K562 (cell line): ENCODE results near the gene RNF166. TPM values are rescaled to one million over a fixed set of nuclear protein-coding genes. Genes with fewer than 3 reads are reported as not detected.

Experiments
- CCAR2 ChIP-seq: fragments of 200-400 bp; formaldehyde crosslinking; IDR thresholded peaks from 2 replicates; pipeline ENCODE4 v1.6.1; 2017; ENCODE audit warnings: mild to moderate bottlenecking, low read depth, low read length
- ELF2 ChIP-seq: fragments of 250-450 bp; sonication (Bioruptor Pico); IDR thresholded peaks from 2 replicates; pipeline ENCODE4 v1.5.0; 2021; ENCODE audit warnings: mild to moderate bottlenecking
- FIP1L1 ChIP-seq: fragments of 200-400 bp; formaldehyde crosslinking; IDR thresholded peaks from 2 replicates; pipeline ENCODE4 v1.6.1; 2018; ENCODE audit warnings: mild to moderate bottlenecking, low read depth, low read length; ENCODE audit not compliant: poor library complexity, severe bottlenecking
- GABPB1 ChIP-seq: sonication (generic); formaldehyde crosslinking; IDR thresholded peaks from 2 replicates; pipeline ENCODE4 v1.8.0; 2022; ENCODE audit warnings: mild to moderate bottlenecking, missing genetic modification reagents
- GATA2 ChIP-seq: sonication (generic); formaldehyde crosslinking; IDR thresholded peaks from 2 replicates; pipeline ENCODE4 v1.4.0; 2020; ENCODE audit warnings: mild to moderate bottlenecking, missing genetic modification reagents
- HDAC8 ChIP-seq: fragments of 450-650 bp; IDR thresholded peaks from 2 replicates; pipeline ENCODE4 v1.6.1; 2016; ENCODE audit warnings: mild to moderate bottlenecking, missing genetic modification characterization, moderate library complexity, missing compliant biosample characterization
- NRF1 ChIP-seq, 2 experiments: fragments of 450-650 bp; IDR thresholded peaks in 1 of 2; conservative IDR thresholded peaks in 1 of 2; 2 replicates each; pipeline ENCODE4 v1.6.1; 2014; ENCODE audit warnings: mild to moderate bottlenecking in 2 of 2
- POU5F1 ChIP-seq: fragments of 150-350 bp; IDR thresholded peaks from 2 replicates; pipeline ENCODE4 v1.6.1; 2014; ENCODE audit warnings: borderline replicate concordance, low read length, low read depth, mild to moderate bottlenecking; ENCODE audit not compliant: partially characterized antibody
- ZBTB7A ChIP-seq: IDR thresholded peaks from 2 replicates; pipeline ENCODE4 v1.6.1; 2011; ENCODE audit warnings: low read depth, mild to moderate bottlenecking, low read length, moderate library complexity, borderline replicate concordance; ENCODE audit not compliant: control insufficient read depth
- ZNF140 ChIP-seq: fragments of 250-450 bp; sonication (Bioruptor Pico); IDR thresholded peaks from 2 replicates; pipeline ENCODE4 v1.8.0; 2021; ENCODE audit warnings: moderate library complexity, mild to moderate bottlenecking, inconsistent platforms
- ZNF431 ChIP-seq: sonication (generic); formaldehyde crosslinking; IDR thresholded peaks from 2 replicates; pipeline ENCODE4 v1.8.0; 2022; ENCODE audit warnings: mild to moderate bottlenecking, missing genetic modification reagents
- polyA plus RNA-seq, 8 experiments: library from polyadenylated mRNA; depleted of rRNA in 4 of 8; stranded (reverse) in 5 of 8; unstranded in 3 of 8; fragments of >200 nt; fragmentation: Nextera tagmentation in 2 of 8; fragmentation: Illumina TruSeq in 1 of 8; extraction: Ambion mirVana in 2 of 8; extraction: Trizol in 1 of 8; gene quantifications; 2 replicates each; pipeline versions ENCODE4 v1.2.1 to v1.2.3, GENCODE V29; 2011 to 2014; ENCODE audit warnings: inconsistent platforms in 1 of 8, missing spikeins in 1 of 8
- total RNA-seq, 7 experiments: library from RNA; depleted of rRNA in 6 of 7; stranded (reverse); fragments of >200 nt in 6 of 7; fragmentation: Illumina TruSeq in 2 of 7; extraction: Trizol in 2 of 7; gene quantifications; 2 replicates each; pipeline versions ENCODE4 v1.2.1 to v1.2.3, GENCODE V29; 2011 to 2021; ENCODE audit warnings: low replicate concordance in 1 of 7
- TF ChIP-seq, protein P1 (sequence below): sonication (generic); formaldehyde crosslinking; IDR thresholded peaks from 2 replicates; pipeline ENCODE4 v1.8.1; 2023; ENCODE audit warnings: mild to moderate bottlenecking, missing genetic modification reagents, moderate library complexity
- TF ChIP-seq, protein P2 (sequence below): sonication (generic); formaldehyde crosslinking; IDR thresholded peaks from 2 replicates; pipeline ENCODE4 v1.8.0; 2023; ENCODE audit warnings: mild to moderate bottlenecking, missing genetic modification reagents
- TF ChIP-seq, protein P3 (sequence below): fragments of 200-800 bp; sonication (Bioruptor generic); IDR thresholded peaks from 2 replicates; pipeline ENCODE4 v1.6.1; 2017; ENCODE audit warnings: missing genetic modification characterization, missing compliant biosample characterization
- TF ChIP-seq, protein P4 (sequence below): fragments of 250-450 bp; sonication (Bioruptor Pico); IDR thresholded peaks from 2 replicates; pipeline ENCODE4 v1.4.0; 2020; ENCODE audit warnings: mild to moderate bottlenecking

RNF166 gene
- total and polyA plus RNA-seq, 9 of the 15 experiments (the other 6 are each of a cell fraction or from before 2014, with no cell fraction given): 0.56 to 60.3 (median 19.5) TPM

DNA sequence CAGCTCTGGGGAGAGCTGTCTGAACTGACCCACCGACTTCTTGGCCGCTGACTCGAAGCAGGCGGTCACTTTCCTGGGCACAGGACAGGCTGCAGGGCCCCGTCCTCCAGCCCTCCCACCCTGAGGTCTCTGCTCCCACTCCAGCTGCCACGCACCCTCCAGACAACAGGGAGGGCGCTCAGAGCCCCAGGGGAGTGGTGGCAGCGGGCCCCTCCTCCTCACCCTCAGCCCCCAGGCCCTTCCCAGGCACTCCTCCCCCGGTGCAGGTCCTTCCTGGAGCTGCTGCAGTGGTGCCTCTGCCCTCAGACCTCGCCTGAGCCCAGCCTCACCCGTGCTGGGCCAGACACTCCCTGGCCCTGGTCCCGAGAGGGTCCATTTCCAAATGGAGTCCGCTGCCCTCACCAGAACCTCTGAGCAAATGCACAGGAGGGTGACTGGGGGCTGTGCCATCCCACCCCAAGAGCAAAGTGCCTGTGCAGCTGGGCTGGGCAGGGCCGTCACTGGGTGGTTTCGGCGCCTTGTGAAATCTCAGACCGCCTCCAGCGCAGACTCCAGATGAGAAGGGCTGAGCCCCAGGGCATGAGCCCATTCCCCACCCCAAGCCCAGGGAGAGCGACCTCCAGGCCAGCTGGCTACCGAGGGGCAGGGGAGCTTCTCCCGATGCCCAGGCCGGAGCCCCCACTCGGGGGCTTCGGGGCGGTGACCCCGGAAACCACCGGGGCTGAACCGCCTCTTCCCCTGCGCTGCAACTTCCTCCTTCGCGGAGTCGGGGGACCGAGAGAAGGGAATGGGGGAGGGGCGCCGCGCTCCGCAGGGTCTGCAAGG, 56.1 kb downstream of the RNF166 start (continued):
- no peak for TF ChIP-seq GATA2 (CRISPR knock-in tag)
- no peak for TF ChIP-seq CCAR2
- TF ChIP-seq GABPB1: 0 out of 2 replicates have a peak, but pooled peaks have one; percentile 6
- TF ChIP-seq FIP1L1: peak; percentile 16
- TF ChIP-seq ELF2: no peak
- no peak for TF ChIP-seq ZNF431
- TF ChIP-seq POU5F1: no peak
- no peak for TF ChIP-seq HDAC8 (tag)
- TF ChIP-seq, protein P1, sequence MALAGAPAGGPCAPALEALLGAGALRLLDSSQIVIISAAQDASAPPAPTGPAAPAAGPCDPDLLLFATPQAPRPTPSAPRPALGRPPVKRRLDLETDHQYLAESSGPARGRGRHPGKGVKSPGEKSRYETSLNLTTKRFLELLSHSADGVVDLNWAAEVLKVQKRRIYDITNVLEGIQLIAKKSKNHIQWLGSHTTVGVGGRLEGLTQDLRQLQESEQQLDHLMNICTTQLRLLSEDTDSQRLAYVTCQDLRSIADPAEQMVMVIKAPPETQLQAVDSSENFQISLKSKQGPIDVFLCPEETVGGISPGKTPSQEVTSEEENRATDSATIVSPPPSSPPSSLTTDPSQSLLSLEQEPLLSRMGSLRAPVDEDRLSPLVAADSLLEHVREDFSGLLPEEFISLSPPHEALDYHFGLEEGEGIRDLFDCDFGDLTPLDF: no peak
- TF ChIP-seq, protein P2, sequence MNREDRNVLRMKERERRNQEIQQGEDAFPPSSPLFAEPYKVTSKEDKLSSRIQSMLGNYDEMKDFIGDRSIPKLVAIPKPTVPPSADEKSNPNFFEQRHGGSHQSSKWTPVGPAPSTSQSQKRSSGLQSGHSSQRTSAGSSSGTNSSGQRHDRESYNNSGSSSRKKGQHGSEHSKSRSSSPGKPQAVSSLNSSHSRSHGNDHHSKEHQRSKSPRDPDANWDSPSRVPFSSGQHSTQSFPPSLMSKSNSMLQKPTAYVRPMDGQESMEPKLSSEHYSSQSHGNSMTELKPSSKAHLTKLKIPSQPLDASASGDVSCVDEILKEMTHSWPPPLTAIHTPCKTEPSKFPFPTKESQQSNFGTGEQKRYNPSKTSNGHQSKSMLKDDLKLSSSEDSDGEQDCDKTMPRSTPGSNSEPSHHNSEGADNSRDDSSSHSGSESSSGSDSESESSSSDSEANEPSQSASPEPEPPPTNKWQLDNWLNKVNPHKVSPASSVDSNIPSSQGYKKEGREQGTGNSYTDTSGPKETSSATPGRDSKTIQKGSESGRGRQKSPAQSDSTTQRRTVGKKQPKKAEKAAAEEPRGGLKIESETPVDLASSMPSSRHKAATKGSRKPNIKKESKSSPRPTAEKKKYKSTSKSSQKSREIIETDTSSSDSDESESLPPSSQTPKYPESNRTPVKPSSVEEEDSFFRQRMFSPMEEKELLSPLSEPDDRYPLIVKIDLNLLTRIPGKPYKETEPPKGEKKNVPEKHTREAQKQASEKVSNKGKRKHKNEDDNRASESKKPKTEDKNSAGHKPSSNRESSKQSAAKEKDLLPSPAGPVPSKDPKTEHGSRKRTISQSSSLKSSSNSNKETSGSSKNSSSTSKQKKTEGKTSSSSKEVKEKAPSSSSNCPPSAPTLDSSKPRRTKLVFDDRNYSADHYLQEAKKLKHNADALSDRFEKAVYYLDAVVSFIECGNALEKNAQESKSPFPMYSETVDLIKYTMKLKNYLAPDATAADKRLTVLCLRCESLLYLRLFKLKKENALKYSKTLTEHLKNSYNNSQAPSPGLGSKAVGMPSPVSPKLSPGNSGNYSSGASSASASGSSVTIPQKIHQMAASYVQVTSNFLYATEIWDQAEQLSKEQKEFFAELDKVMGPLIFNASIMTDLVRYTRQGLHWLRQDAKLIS (CRISPR knock-in tag): peak; percentile 18; the same call in 1 of the 2 replicates
- peak; percentile 78 to 81 for TF ChIP-seq NRF1 (conservative IDR thresholded peaks at IDR 0.05 in 1 of 2, IDR thresholded peaks at IDR 0.05 in 1 of 2)
- TF ChIP-seq ZBTB7A: peak; percentile 75; the same call in 1 of the 2 replicates
- TF ChIP-seq, protein P3, sequence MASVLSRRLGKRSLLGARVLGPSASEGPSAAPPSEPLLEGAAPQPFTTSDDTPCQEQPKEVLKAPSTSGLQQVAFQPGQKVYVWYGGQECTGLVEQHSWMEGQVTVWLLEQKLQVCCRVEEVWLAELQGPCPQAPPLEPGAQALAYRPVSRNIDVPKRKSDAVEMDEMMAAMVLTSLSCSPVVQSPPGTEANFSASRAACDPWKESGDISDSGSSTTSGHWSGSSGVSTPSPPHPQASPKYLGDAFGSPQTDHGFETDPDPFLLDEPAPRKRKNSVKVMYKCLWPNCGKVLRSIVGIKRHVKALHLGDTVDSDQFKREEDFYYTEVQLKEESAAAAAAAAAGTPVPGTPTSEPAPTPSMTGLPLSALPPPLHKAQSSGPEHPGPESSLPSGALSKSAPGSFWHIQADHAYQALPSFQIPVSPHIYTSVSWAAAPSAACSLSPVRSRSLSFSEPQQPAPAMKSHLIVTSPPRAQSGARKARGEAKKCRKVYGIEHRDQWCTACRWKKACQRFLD: no peak
- no peak for TF ChIP-seq ZNF140 (CRISPR knock-in tag)
- TF ChIP-seq, protein P4, sequence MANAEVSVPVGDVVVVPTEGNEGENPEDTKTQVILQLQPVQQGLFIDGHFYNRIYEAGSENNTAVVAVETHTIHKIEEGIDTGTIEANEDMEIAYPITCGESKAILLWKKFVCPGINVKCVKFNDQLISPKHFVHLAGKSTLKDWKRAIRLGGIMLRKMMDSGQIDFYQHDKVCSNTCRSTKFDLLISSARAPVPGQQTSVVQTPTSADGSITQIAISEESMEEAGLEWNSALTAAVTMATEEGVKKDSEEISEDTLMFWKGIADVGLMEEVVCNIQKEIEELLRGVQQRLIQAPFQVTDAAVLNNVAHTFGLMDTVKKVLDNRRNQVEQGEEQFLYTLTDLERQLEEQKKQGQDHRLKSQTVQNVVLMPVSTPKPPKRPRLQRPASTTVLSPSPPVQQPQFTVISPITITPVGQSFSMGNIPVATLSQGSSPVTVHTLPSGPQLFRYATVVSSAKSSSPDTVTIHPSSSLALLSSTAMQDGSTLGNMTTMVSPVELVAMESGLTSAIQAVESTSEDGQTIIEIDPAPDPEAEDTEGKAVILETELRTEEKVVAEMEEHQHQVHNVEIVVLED (CRISPR knock-in tag): peak; percentile 34; the same call in 1 of the 2 replicates
